Measurements from ENCODE around the gene TMEM19.

GRCh38 chr12:71685312-71685906, 473 bp upstream of the TMEM19 start:
- no peak for TF ChIP-seq EP300 (IDR thresholded peaks at IDR 0.05)
- TF ChIP-seq POLR2A (IDR thresholded peaks at IDR 0.05) = no peak
